GM18868 (cell line): ENCODE measurements around the gene GNAQ.

Experiments
- ATAC-seq: cut with Tn5 transposase; IDR thresholded peaks from one replicate; pipeline ENCODE4 v1.9.1; 2021; ENCODE audit warnings: mild to moderate bottlenecking, moderate library complexity; ENCODE audit not compliant: unreplicated experiment

GNAQ gene

DNA sequence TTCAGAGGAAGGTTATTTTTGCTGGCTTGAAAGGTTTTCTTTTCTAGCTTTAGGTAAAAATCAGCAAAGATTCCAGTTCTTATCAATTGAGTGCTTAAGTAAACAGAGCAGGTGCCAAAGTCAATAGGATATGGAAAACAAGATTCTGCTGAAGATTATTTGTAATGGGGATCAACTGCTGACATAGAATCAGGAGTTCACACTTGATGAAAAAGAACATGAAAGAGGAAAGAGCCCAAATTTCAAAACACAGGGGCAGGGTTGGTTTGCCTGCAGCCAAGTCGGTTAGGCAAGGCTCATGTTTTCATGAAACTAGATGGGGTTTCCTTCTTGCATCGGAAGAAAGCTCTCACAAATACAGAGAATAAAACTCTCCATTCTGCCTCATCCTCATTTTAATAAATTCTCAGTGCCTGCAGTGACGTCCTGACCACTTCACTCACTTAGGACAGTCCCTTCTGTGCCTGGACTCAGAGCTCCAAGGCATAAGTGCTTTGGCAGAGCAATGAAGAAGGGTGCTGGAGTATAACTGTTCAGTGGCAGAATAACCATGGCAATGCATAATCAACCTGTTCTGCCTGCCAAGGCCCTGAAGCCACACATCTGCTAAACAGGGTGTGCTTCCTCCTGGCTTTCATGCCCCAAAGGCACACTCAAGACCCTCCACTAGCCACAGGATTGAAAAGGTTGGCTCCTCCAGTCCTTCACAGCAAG lies 179.6 kb downstream of the GNAQ start:
- ATAC-seq: no peak

DNA sequence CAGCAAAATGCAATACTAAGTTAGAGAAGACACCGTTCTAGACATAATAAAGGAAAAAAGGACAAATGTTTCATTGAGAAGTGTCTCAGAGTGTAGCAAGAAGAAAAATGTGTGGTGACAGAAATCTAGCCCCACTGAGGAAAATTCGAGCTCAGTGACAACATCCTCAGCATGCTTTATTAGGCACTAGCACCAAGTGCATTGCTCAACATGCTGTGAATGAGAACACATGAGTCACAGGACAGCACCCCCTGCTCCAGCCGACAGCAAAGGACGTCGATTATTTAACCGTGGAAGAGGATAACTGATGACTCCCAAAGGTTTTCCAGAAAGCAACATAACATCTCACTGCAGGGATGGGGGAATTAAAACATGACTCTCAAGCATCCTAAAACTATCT lies 182.7 kb downstream of the GNAQ start:
- ATAC-seq: no peak

DNA sequence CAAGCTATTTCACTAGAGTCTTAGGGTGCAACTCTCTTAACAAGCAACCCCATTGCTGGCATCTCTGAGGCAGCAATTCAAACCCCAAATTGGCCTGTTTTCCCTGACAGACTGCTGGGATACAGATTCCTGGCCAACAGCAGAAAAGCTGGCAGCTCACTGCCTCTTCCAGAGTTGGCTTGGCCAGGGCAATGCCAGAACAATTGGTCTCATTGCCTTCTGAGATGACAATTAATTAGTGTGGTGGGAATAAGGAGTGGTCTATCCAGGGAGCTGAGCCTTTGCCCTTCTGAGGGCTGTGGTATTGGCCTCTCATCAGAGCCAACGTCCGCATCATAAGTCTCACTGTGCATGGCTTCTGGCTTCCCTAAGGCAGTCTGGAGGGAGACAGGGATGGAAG lies 183.2 kb downstream of the GNAQ start:
- ATAC-seq: no peak

GRCh38 chr9:77847626-77848025 lies 184.0 kb downstream of the GNAQ start:
- no peak for ATAC-seq

- no peak for ATAC-seq
These were observed 184.5 kb downstream of the GNAQ start for GRCh38 chr9:77847059-77847499.

- no peak for ATAC-seq
These were observed 187.2 kb downstream of the GNAQ start for GRCh38 chr9:77844415-77844814.

GRCh38 chr9:77843871-77844155 lies 187.8 kb downstream of the GNAQ start:
- ATAC-seq: no peak

GRCh38 chr9:77843076-77843870 lies 188.3 kb downstream of the GNAQ start:
- ATAC-seq: no peak

- ATAC-seq: peak; percentile 96
These were observed 189.7 kb downstream of the GNAQ start for GRCh38 chr9:77841739-77842386.

GRCh38 chr9:77839459-77840140 lies 192.0 kb downstream of the GNAQ start:
- no peak for ATAC-seq

GRCh38 chr9:77838986-77839385 lies 192.6 kb downstream of the GNAQ start:
- ATAC-seq: no peak

- no peak for ATAC-seq
These were observed 196.6 kb downstream of the GNAQ start for GRCh38 chr9:77834898-77835488.

GRCh38 chr9:77833561-77834429 lies 197.8 kb downstream of the GNAQ start:
- no peak for ATAC-seq

DNA sequence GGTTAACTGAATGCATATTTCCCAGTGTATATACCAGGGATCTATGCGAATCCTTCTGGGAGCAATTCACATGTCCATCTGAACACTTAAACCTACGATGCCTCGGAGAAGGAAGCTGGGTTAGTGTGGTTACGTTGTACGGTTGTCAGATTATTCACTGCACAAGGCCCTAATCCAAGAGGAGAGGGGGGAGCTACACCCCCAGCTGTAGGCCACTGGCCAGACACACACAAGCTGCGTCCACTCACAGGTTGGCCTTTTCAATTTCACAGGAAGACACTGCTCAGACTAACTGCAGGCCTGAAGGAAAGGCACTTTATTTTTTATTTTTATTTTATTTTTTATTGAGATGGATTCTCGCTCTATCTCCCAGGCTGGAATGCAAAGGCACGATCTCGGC lies 199.0 kb downstream of the GNAQ start:
- ATAC-seq: no peak

GRCh38 chr9:77831781-77832180 lies 199.8 kb downstream of the GNAQ start:
- ATAC-seq: no peak

GRCh38 chr9:77830618-77831285 lies 200.9 kb downstream of the GNAQ start:
- no peak for ATAC-seq

DNA sequence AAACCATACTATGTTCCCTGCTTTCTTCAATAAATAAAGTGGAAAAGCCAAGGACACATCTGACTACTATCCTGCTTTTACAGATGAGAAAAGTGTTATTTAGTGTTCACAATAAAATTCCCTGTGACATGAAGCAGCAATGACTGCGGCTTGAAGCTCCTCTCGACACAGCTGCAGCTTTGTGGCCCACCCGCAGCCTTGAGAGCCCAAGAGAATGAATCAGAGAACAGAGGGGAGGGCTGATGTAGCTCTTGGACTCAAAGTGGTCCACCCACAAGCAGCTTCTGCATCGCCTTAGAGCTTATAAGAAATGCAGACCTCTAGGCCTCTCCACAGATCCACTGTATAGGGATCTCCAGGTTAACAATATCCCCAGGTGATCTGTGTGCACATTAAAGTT lies 202.2 kb downstream of the GNAQ start:
- ATAC-seq: no peak

- peak; percentile 82 for ATAC-seq
These were observed 204.4 kb downstream of the GNAQ start for GRCh38 chr9:77827104-77827784.

- no peak for ATAC-seq
These were observed 205.0 kb downstream of the GNAQ start for GRCh38 chr9:77826621-77827020.
